Neuronal stem cell (in vitro differentiated cells): Measurements from ENCODE around the gene DCXR.

Experiments
- DNase-seq: peaks from one replicate; pipeline ENCODE4 v3.0.0-alpha.2; 2013; ENCODE audit warnings: low spot score
- H2AFZ ChIP-seq: one replicate; pipeline ENCODE4 v1.6.1; 2013; ENCODE audit warnings: mild to moderate bottlenecking, low read length, inconsistent platforms
- H2AK5ac ChIP-seq: 2 replicates; pipeline ENCODE4 v1.6.1; 2013; ENCODE audit warnings: low read depth, mild to moderate bottlenecking, inconsistent platforms, low read length, moderate library complexity, mixed read lengths
- H2BK120ac ChIP-seq: 2 replicates; pipeline ENCODE4 v1.6.1; 2013; ENCODE audit warnings: low read depth, mild to moderate bottlenecking, inconsistent platforms, low read length, moderate library complexity, mixed read lengths
- H2BK12ac ChIP-seq: one replicate; pipeline ENCODE4 v1.6.1; 2013; ENCODE audit warnings: low read length, inconsistent platforms
- H2BK15ac ChIP-seq: 2 replicates; pipeline ENCODE4 v1.6.1; 2013; ENCODE audit warnings: mild to moderate bottlenecking, low read length, inconsistent platforms, mixed read lengths
- H2BK5ac ChIP-seq: one replicate; pipeline ENCODE4 v1.6.1; 2013; ENCODE audit warnings: inconsistent platforms, mild to moderate bottlenecking, low read length, moderate library complexity
- H3K14ac ChIP-seq: one replicate; pipeline ENCODE4 v1.6.1; 2013; ENCODE audit warnings: low read length, inconsistent platforms
- H3K18ac ChIP-seq: 2 replicates; pipeline ENCODE4 v1.6.1; 2013; ENCODE audit warnings: low read length, inconsistent platforms
- H3K23ac ChIP-seq: 2 replicates; pipeline ENCODE4 v1.6.1; 2013; ENCODE audit warnings: low read depth, mild to moderate bottlenecking, mixed read lengths, low read length, inconsistent platforms; ENCODE audit not compliant: poor library complexity
- H3K27ac ChIP-seq: replicated peaks from 3 replicates; pipeline ENCODE4 v1.5.1; 2013; ENCODE audit warnings: low read length, inconsistent platforms
- H3K27me3 ChIP-seq, 3 experiments: 2 replicates each; pipeline ENCODE4 v1.6.1; 2013; ENCODE audit warnings: low read length in 3 of 3, mild to moderate bottlenecking in 2 of 3, inconsistent platforms in 1 of 3, low read depth in 1 of 3, mixed read lengths in 1 of 3, moderate library complexity in 1 of 3; ENCODE audit not compliant: control insufficient read depth in 3 of 3, insufficient read depth in 3 of 3
- H3K36me3 ChIP-seq, 2 donors: replicated peaks in 1 of 2; 2 replicates each; pipeline ENCODE4 v1.6.1; 2013; ENCODE audit warnings: low read length in 2 of 2; ENCODE audit not compliant: control insufficient read depth in 2 of 2, insufficient read depth in 2 of 2
- H3K4ac ChIP-seq: 2 replicates; pipeline ENCODE4 v1.6.1; 2013; ENCODE audit warnings: inconsistent platforms, mild to moderate bottlenecking, low read length, moderate library complexity
- H3K4me1 ChIP-seq, 2 donors: 1 replicate in 1 of 2; 2 replicates in 1 of 2; pipeline ENCODE4 v1.6.1; 2013; ENCODE audit warnings: low read length in 2 of 2, low read depth in 1 of 2; ENCODE audit not compliant: control insufficient read depth in 2 of 2, insufficient read depth in 1 of 2
- H3K4me2 ChIP-seq: one replicate; pipeline ENCODE4 v1.6.1; 2013; ENCODE audit warnings: mild to moderate bottlenecking, low read length, inconsistent platforms; ENCODE audit not compliant: insufficient read depth, poor library complexity, severe bottlenecking
- H3K4me3 ChIP-seq, 2 donors: 2 replicates each; pipeline ENCODE4 v1.5.1; 2013; ENCODE audit warnings: low read length in 2 of 2, mild to moderate bottlenecking in 2 of 2, inconsistent platforms in 1 of 2, moderate library complexity in 1 of 2
- H3K79me1 ChIP-seq: one replicate; pipeline ENCODE4 v1.6.1; 2013; ENCODE audit warnings: low read depth, mild to moderate bottlenecking, inconsistent platforms, low read length, moderate library complexity
- H3K9ac ChIP-seq: one replicate; pipeline ENCODE4 v1.6.1; 2013; ENCODE audit warnings: mild to moderate bottlenecking, low read depth, low read length, inconsistent platforms; ENCODE audit not compliant: poor library complexity
- H3K9me3 ChIP-seq, 2 donors: replicated peaks in 1 of 2; 2 replicates each; pipeline versions ENCODE3 to v1.6.1; 2013; ENCODE audit warnings: low read length in 2 of 2, mild to moderate bottlenecking in 2 of 2, inconsistent platforms in 1 of 2, low read depth in 1 of 2, mixed read lengths in 1 of 2, moderate library complexity in 1 of 2; ENCODE audit not compliant: control insufficient read depth in 2 of 2, insufficient read depth in 1 of 2
- H4K8ac ChIP-seq: one replicate; pipeline ENCODE4 v1.6.1; 2013; ENCODE audit warnings: low read depth, mild to moderate bottlenecking, inconsistent platforms, low read length, moderate library complexity
- H4K91ac ChIP-seq: one replicate; pipeline ENCODE4 v1.6.1; 2013; ENCODE audit warnings: low read length, low read depth, mild to moderate bottlenecking, inconsistent platforms; ENCODE audit not compliant: poor library complexity
- WGBS, 2 donors: extraction: QIAGEN DNeasy Blood & Tissue Kit; methylation state at CpG; one replicate each; pipeline ENCODE4 v1.1.7; 2013; ENCODE audit warnings: missing lambda C conversion rate in 2 of 2, mixed read lengths in 1 of 2; ENCODE audit not compliant: insufficient read length in 2 of 2, insufficient replicate concordance in 1 of 2; ENCODE audit errors: extremely low coverage in 2 of 2; 5-methylcytosine and 5-hydroxymethylcytosine counted together

The DCXR gene

GRCh38 chr17:82001571-82002056 is 35.9 kb downstream of the DCXR start:
- H2BK15ac ChIP-seq: no peak overlapping the region
- H3K14ac ChIP-seq: peak overlapping the region; percentile 8
- no peak for DNase-seq
- H3K4ac ChIP-seq: no peak overlapping the region
- H4K8ac ChIP-seq: no peak overlapping the region
- no CpG with 5 or more reads among the region's 17 CpGs for WGBS, 2 donors
- no peak overlapping the region for H4K91ac ChIP-seq
- peaks cover 0 to 5% of the 10 kb centered on the region in 2 donors for H3K36me3 ChIP-seq
- no peak overlapping the region for H2BK12ac ChIP-seq
- no peaks in the 10 kb centered on the region for H3K9me3 ChIP-seq
- H3K79me1 ChIP-seq: peaks cover 14% of the 10 kb centered on the region
- H3K27me3 ChIP-seq: no peaks in the 10 kb centered on the region
- H3K18ac ChIP-seq: peak overlapping the region; percentile 48
- H3K23ac ChIP-seq: no peak overlapping the region
- no peak overlapping the region for H3K4me2 ChIP-seq
- no peak overlapping the region for H2AK5ac ChIP-seq
- no peak overlapping the region for H3K27ac ChIP-seq
- no peak overlapping the region for H2AFZ ChIP-seq
- no peak overlapping the region for H3K4me3 ChIP-seq
- H2BK120ac ChIP-seq: no peak overlapping the region
- H3K4me1 ChIP-seq: peaks cover 5 to 13% of the 10 kb centered on the region in 2 donors
- no peak overlapping the region for H3K9ac ChIP-seq
- H2BK5ac ChIP-seq: no peak overlapping the region

GRCh38 chr17:82000803-82001570 is 36.5 kb downstream of the DCXR start:
- H2AK5ac ChIP-seq: no peak overlapping the region
- H3K18ac ChIP-seq: no peak overlapping the region
- H3K14ac ChIP-seq: no peak overlapping the region
- H3K9me3 ChIP-seq: no peaks in the 10 kb centered on the region
- H2BK15ac ChIP-seq: no peak overlapping the region
- no peak overlapping the region for H3K9ac ChIP-seq
- H2AFZ ChIP-seq: no peak overlapping the region
- no peak overlapping the region for H2BK120ac ChIP-seq
- no peak overlapping the region for H3K23ac ChIP-seq
- H3K4me2 ChIP-seq: no peak overlapping the region
- H3K27me3 ChIP-seq: no peaks in the 10 kb centered on the region
- no peak overlapping the region for H3K4me3 ChIP-seq
- H3K4me1 ChIP-seq: peaks cover 5 to 13% of the 10 kb centered on the region in 2 donors
- peaks cover 0 to 5% of the 10 kb centered on the region in 2 donors for H3K36me3 ChIP-seq
- no peak overlapping the region for H3K4ac ChIP-seq
- WGBS, 2 donors: no CpG with 5 or more reads among the region's 32 CpGs
- H2BK12ac ChIP-seq: no peak overlapping the region
- peaks cover 13% of the 10 kb centered on the region for H3K79me1 ChIP-seq
- no peak for DNase-seq
- no peak overlapping the region for H4K91ac ChIP-seq
- no peak overlapping the region for H4K8ac ChIP-seq
- H2BK5ac ChIP-seq: no peak overlapping the region
- no peak overlapping the region for H3K27ac ChIP-seq

GRCh38 chr17:81999976-82000802 is 37.3 kb downstream of the DCXR start:
- no peak overlapping the region for H3K4me2 ChIP-seq
- H3K18ac ChIP-seq: no peak overlapping the region
- peak overlapping the region; percentile 56 for H3K14ac ChIP-seq
- no CpG with 5 or more reads among the region's 36 CpGs for WGBS, 2 donors
- H2BK5ac ChIP-seq: no peak overlapping the region
- H3K9me3 ChIP-seq: no peaks in the 10 kb centered on the region
- no peak overlapping the region for H2AK5ac ChIP-seq
- no peak overlapping the region for H2BK120ac ChIP-seq
- H4K8ac ChIP-seq: no peak overlapping the region
- H3K9ac ChIP-seq: no peak overlapping the region
- H3K27me3 ChIP-seq: no peaks in the 10 kb centered on the region
- DNase-seq: no peak
- H2BK15ac ChIP-seq: no peak overlapping the region
- H4K91ac ChIP-seq: no peak overlapping the region
- peak overlapping the region; percentile 10 for H2BK12ac ChIP-seq
- peaks cover 16% of the 10 kb centered on the region for H3K79me1 ChIP-seq
- no peak overlapping the region for H3K27ac ChIP-seq
- peaks cover 5 to 13% of the 10 kb centered on the region in 2 donors for H3K4me1 ChIP-seq
- H2AFZ ChIP-seq: no peak overlapping the region
- no peak overlapping the region for H3K4me3 ChIP-seq
- H3K23ac ChIP-seq: no peak overlapping the region
- H3K36me3 ChIP-seq: peaks cover 0 to 5% of the 10 kb centered on the region in 2 donors
- no peak overlapping the region for H3K4ac ChIP-seq

GRCh38 chr17:81999587-81999975 is 37.9 kb downstream of the DCXR start:
- Histone ChIP-seq H3K27me3 (no peaks in the 10 kb centered on the region), H2BK5ac (no peak overlapping the region), H3K18ac (no peak overlapping the region), H3K79me1 (peaks cover 16% of the 10 kb centered on the region), H4K91ac (no peak overlapping the region), H2BK12ac (no peak overlapping the region), H3K9ac (no peak overlapping the region), H3K4me3 (no peak overlapping the region), H3K4ac (no peak overlapping the region), H3K27ac (no peak overlapping the region), H2BK15ac (no peak overlapping the region), H2AFZ (no peak overlapping the region), H3K4me2 (no peak overlapping the region), H2AK5ac (no peak overlapping the region), H3K23ac (no peak overlapping the region), H3K4me1 (peaks cover 6 to 13% of the 10 kb centered on the region in 2 donors), H3K14ac (peak overlapping the region; percentile 6), H3K36me3 (peaks cover 0 to 5% of the 10 kb centered on the region in 2 donors), H2BK120ac (no peak overlapping the region), H4K8ac (no peak overlapping the region), H3K9me3 (no peaks in the 10 kb centered on the region)
- no CpG with 5 or more reads among the region's 12 CpGs for WGBS, 2 donors
- DNase-seq: no peak
